Hematopoietic multipotent progenitor cell treated with erythropoietin and hydrocortisone succinate and interleukin-3 and kit ligand, for 8 days (in vitro differentiated cells): ENCODE data around the gene ANP32A.
A peak's percentile ranks its signal among the peaks of the same experiment; 100 is the strongest.

Source experiments
- DNase-seq: peaks from one replicate; pipeline ENCODE4 v3.0.0-alpha.2; 2015

The ANP32A gene

GRCh38 chr15:68739390-68740080, 81.2 kb downstream of the ANP32A start:
- no peak for DNase-seq

- DNase-seq: no peak
These were observed 85.1 kb downstream of the ANP32A start for GRCh38 chr15:68735610-68736009.

- no peak for DNase-seq
These were observed 85.8 kb downstream of the ANP32A start for GRCh38 chr15:68734881-68735280.

GRCh38 chr15:68734352-68734751, 86.3 kb downstream of the ANP32A start:
- peak; percentile 66 for DNase-seq

- DNase-seq: no peak
These were observed 87.0 kb downstream of the ANP32A start for GRCh38 chr15:68733666-68734065.

GRCh38 chr15:68732451-68732850, 88.2 kb downstream of the ANP32A start:
- DNase-seq: no peak

- DNase-seq: no peak
These were observed 89.5 kb downstream of the ANP32A start for GRCh38 chr15:68730976-68731897.

GRCh38 chr15:68730471-68730919, 90.2 kb downstream of the ANP32A start:
- peak; percentile 61 for DNase-seq

- DNase-seq: no peak
These were observed 90.8 kb downstream of the ANP32A start for GRCh38 chr15:68729789-68730411.
